GM12873 (cell line): ENCODE measurements around the gene MED15.

Experiments used
- TF ChIP-seq, protein P1 (sequence below): IDR thresholded peaks from 2 replicates; pipeline ENCODE4 v1.5.1; 2012; ENCODE audit warnings: low read depth, mild to moderate bottlenecking, moderate library complexity, low read length, control low read depth; ENCODE audit not compliant: insufficient read depth; ENCODE audit errors: missing control alignments

The MED15 gene

GRCh38 chr22:20636945-20637344 is 129.5 kb downstream of the MED15 start:
- TF ChIP-seq, protein P1, sequence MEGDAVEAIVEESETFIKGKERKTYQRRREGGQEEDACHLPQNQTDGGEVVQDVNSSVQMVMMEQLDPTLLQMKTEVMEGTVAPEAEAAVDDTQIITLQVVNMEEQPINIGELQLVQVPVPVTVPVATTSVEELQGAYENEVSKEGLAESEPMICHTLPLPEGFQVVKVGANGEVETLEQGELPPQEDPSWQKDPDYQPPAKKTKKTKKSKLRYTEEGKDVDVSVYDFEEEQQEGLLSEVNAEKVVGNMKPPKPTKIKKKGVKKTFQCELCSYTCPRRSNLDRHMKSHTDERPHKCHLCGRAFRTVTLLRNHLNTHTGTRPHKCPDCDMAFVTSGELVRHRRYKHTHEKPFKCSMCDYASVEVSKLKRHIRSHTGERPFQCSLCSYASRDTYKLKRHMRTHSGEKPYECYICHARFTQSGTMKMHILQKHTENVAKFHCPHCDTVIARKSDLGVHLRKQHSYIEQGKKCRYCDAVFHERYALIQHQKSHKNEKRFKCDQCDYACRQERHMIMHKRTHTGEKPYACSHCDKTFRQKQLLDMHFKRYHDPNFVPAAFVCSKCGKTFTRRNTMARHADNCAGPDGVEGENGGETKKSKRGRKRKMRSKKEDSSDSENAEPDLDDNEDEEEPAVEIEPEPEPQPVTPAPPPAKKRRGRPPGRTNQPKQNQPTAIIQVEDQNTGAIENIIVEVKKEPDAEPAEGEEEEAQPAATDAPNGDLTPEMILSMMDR: no peak
